Measurements from ENCODE around the gene DUSP28. TPM values are rescaled to one million over a fixed set of nuclear protein-coding genes. Genes with fewer than 3 reads are reported as not detected.

The DUSP28 gene
- total and polyA plus RNA-seq, 2 of the 13 experiments (the other 11 are each of a cell fraction or from before 2014, with no cell fraction given): 5.2 to 8.6 TPM

DNA sequence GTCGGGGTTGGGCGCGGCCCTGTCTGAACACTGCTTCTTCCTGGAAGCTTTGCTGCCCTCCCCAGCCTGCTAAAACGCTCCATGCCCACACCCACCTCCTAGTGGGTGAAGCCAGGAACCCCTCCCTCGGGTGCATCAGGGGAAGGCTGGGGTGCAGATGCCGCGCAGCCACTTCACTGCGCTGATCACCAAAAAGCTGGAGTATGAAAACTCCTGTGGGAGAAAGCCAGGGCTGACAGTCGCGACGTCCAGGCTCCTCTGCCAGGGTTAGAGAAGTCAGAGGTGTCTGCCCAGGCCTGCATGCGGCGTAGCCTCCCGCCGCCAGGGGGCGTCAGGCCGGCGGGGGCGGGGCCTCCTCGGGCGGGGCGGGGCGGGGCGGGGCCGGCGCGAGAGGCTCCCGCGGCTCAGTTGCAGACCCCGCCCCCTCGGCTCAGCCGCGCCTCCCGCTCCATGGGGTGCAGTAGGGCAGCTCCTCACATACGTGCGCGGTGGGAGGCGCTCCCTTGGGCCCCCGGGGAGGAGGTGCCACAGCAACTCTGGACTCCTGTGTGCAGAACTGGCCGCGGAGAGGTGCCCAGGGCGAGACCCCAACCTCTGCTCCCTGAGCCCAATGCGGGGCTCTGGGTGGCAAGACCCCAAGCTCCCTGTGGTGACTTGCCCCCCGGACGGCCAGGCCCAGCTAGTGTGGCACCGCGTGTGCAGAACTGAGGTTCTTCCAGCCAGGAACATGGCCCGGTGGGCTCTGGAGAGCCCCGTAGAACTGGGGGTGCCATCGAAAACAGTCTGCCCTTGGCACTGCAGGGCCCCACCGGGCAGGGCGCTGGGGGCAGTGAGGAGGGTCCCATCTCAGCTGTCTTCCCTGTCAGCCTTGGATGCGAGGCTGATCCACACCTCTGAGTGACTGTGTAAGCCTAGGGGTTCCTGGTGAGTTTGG lies 6.3 kb downstream of the DUSP28 start (continued):
- no peak for TF ChIP-seq NCOR1 (IDR thresholded peaks at IDR 0.05; ENCODE audit: borderline replicate concordance, low read length)
- TF ChIP-seq ASH2L (IDR thresholded peaks at IDR 0.05; ENCODE audit: insufficient read length, low read depth, low read length): peak; percentile 23
- TF ChIP-seq SPEN (CRISPR knock-in tag; IDR thresholded peaks at IDR 0.05; ENCODE audit: low read depth): no peak; the same call in 1 of the 2 replicates
- TF ChIP-seq SMAD9 (CRISPR knock-in tag; IDR thresholded peaks at IDR 0.05): no peak
- TF ChIP-seq ZNF329 (CRISPR knock-in tag; IDR thresholded peaks at IDR 0.05; ENCODE audit: low read depth): no peak; the same call in 1 of the 2 replicates
- no peak for TF ChIP-seq ATM (IDR thresholded peaks at IDR 0.05; ENCODE audit: borderline replicate concordance)
- TF ChIP-seq ZNF296 (CRISPR knock-in tag; conservative IDR thresholded peaks at IDR 0.05): no peak
- TF ChIP-seq NFATC3 (CRISPR knock-in tag; IDR thresholded peaks at IDR 0.05): no peak
- peak; percentile 36; the same call in 1 of the 2 replicates for TF ChIP-seq ZNF232 (CRISPR knock-in tag; IDR thresholded peaks at IDR 0.05; ENCODE audit: borderline replicate concordance)
- TF ChIP-seq IRF2 (CRISPR knock-in tag; IDR thresholded peaks at IDR 0.05): peak; percentile 68
- 0 out of 2 replicates have a peak, but pooled peaks have one; percentile 45 for TF ChIP-seq GLI4 (CRISPR knock-in tag; IDR thresholded peaks at IDR 0.05; ENCODE audit: borderline replicate concordance)
- no peak for TF ChIP-seq MTF1 (CRISPR knock-in tag; IDR thresholded peaks at IDR 0.05)
- 0 out of 2 replicates have a peak, but pooled peaks have one; percentile 10 for TF ChIP-seq ZNF230 (CRISPR knock-in tag; IDR thresholded peaks at IDR 0.05)
- peak; percentile 61; the same call in 1 of the 2 replicates for TF ChIP-seq NFKB2 (CRISPR knock-in tag; IDR thresholded peaks at IDR 0.05; ENCODE audit: borderline replicate concordance)
- TF ChIP-seq BHLHE40 (IDR thresholded peaks at IDR 0.05; ENCODE audit: low read length): peak; percentile 13; the same call in 1 of the 2 replicates
- TF ChIP-seq ZNF768 (CRISPR knock-in tag; IDR thresholded peaks at IDR 0.05): peak; percentile 8; the same call in 1 of the 2 replicates
- TF ChIP-seq, protein P1, sequence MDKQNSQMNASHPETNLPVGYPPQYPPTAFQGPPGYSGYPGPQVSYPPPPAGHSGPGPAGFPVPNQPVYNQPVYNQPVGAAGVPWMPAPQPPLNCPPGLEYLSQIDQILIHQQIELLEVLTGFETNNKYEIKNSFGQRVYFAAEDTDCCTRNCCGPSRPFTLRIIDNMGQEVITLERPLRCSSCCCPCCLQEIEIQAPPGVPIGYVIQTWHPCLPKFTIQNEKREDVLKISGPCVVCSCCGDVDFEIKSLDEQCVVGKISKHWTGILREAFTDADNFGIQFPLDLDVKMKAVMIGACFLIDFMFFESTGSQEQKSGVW (CRISPR knock-in tag; IDR thresholded peaks at IDR 0.05; ENCODE audit: borderline replicate concordance): no peak
- TF ChIP-seq MYC (CRISPR knock-in tag; IDR thresholded peaks at IDR 0.05; ENCODE audit: borderline replicate concordance): peak; percentile 75
- peak; percentile 77 for TF ChIP-seq ZFP90 (CRISPR knock-in tag; IDR thresholded peaks at IDR 0.05; ENCODE audit: borderline replicate concordance)
- TF ChIP-seq DNMT1 (CRISPR knock-in tag; IDR thresholded peaks at IDR 0.05): no peak; the same call in 1 of the 2 replicates
- TF ChIP-seq ZNF207 (IDR thresholded peaks at IDR 0.05; ENCODE audit: borderline replicate concordance): no peak
- TF ChIP-seq SIX1 (CRISPR knock-in tag; IDR thresholded peaks at IDR 0.05; ENCODE audit: borderline replicate concordance): no peak
- TF ChIP-seq ZNF747 (CRISPR knock-in tag; IDR thresholded peaks at IDR 0.05; ENCODE audit: borderline replicate concordance): 0 out of 2 replicates have a peak, but pooled peaks have one; percentile 19
- no peak for TF ChIP-seq ZNF138 (CRISPR knock-in tag; IDR thresholded peaks at IDR 0.05; ENCODE audit: low read depth)
- TF ChIP-seq JUNB (CRISPR knock-in tag; IDR thresholded peaks at IDR 0.05; ENCODE audit: borderline replicate concordance): no peak
- TF ChIP-seq JUND (CRISPR knock-in tag; IDR thresholded peaks at IDR 0.05): no peak
- no peak for TF ChIP-seq ZNF672 (CRISPR knock-in tag; IDR thresholded peaks at IDR 0.05)
